ENCODE results near the gene CNTN4.

- TF ChIP-seq, protein P1, sequence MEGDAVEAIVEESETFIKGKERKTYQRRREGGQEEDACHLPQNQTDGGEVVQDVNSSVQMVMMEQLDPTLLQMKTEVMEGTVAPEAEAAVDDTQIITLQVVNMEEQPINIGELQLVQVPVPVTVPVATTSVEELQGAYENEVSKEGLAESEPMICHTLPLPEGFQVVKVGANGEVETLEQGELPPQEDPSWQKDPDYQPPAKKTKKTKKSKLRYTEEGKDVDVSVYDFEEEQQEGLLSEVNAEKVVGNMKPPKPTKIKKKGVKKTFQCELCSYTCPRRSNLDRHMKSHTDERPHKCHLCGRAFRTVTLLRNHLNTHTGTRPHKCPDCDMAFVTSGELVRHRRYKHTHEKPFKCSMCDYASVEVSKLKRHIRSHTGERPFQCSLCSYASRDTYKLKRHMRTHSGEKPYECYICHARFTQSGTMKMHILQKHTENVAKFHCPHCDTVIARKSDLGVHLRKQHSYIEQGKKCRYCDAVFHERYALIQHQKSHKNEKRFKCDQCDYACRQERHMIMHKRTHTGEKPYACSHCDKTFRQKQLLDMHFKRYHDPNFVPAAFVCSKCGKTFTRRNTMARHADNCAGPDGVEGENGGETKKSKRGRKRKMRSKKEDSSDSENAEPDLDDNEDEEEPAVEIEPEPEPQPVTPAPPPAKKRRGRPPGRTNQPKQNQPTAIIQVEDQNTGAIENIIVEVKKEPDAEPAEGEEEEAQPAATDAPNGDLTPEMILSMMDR (IDR thresholded peaks at IDR 0.05): no peak
- no peak for TF ChIP-seq POLR2A (IDR thresholded peaks at IDR 0.05)
These were observed 8.4 kb upstream of the CNTN4 start for GRCh38 chr3:2090095-2090911.
